ENCODE measurements around the gene EPB41L4A.
A peak's percentile ranks its signal among the peaks of the same experiment; 100 is the strongest.
"Not testable (repeated sequence)": the region's sequence is repeated elsewhere in the genome, so short reads cannot be mapped to it uniquely, and the experiment has no call there.

EPB41L4A gene

DNA sequence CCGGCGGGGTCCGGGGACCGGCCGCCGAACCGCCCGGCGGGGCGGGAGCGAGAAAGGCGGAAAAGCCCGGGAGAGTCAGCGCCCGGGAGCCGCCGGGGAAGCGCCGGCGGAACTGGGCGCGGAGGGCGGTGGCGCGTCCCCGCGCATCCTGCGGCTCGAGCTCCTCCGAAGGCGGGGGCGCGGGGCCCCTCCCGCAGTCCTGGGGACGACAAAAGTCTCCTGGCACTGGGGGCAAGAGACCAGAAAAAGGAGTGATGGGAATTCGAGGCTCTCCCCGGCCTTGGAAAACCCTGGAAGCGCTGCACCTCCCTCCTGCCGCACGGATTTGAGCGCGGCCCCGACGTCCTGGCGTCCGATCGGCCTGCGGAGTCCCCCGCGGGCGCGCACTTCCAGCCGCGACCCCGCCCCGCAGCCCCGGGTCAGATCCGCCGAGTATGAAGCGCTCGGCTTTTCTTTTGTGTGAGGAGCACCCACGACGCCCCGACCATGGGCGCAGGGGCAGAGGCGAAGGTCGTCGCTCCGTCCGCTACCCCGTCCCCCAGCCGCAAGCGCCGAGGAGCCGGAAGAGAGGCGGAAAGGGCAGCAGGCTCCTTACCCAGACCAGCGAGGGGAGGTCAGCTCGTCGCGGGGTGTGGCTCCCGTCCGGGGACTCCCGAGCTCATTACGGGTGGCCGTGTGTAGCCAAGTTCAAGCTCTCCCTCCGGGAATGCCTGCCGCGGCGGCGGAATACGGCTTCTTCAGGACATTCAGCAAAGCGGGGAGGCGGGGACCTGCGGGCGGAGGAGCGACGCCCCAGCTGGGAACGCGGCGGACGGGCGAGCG lies at the start of gene EPB41L4A:
Gene EPB41L4A (minus strand): TSS at position 114 of the 822 bp plus-strand sequence. CDS start 238 bp downstream, outside the sequence.
- peak within 1 kb of the TSS; percentile 89 for H3K4me3 ChIP-seq (ENCODE audit: low read length)
- TF ChIP-seq, protein P1, sequence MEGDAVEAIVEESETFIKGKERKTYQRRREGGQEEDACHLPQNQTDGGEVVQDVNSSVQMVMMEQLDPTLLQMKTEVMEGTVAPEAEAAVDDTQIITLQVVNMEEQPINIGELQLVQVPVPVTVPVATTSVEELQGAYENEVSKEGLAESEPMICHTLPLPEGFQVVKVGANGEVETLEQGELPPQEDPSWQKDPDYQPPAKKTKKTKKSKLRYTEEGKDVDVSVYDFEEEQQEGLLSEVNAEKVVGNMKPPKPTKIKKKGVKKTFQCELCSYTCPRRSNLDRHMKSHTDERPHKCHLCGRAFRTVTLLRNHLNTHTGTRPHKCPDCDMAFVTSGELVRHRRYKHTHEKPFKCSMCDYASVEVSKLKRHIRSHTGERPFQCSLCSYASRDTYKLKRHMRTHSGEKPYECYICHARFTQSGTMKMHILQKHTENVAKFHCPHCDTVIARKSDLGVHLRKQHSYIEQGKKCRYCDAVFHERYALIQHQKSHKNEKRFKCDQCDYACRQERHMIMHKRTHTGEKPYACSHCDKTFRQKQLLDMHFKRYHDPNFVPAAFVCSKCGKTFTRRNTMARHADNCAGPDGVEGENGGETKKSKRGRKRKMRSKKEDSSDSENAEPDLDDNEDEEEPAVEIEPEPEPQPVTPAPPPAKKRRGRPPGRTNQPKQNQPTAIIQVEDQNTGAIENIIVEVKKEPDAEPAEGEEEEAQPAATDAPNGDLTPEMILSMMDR (IDR thresholded peaks at IDR 0.05; ENCODE audit: insufficient read depth, low read depth, low read length, missing control alignments): no peak
- DNase-seq (ENCODE audit: low read depth): peak; percentile 70

DNA sequence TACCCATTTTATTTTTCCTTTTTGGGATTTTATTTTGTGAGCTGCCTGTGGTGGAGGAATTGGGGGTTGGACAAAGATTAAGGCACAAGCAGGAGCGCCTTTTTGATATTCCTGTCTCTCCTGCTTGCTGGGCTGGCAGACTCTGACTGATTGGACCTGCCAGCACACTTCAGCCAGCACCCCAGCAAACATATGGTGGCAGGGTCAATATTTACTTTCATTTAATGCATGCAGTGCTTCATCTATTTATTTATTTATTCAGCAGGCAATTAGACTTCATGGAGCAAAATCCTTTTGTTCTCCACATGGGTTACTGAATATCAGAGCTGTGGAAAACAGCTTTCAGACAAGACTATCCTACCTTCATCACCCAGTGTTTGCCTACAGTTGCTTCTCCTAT lies 48.4 kb upstream of the EPB41L4A start:
- no peak overlapping the region for H3K4me3 ChIP-seq (ENCODE audit: low read length)
- TF ChIP-seq, protein P1 (IDR thresholded peaks at IDR 0.05; ENCODE audit: insufficient read depth, low read depth, low read length, missing control alignments): no peak
- no peak for DNase-seq (ENCODE audit: low read depth)

DNA sequence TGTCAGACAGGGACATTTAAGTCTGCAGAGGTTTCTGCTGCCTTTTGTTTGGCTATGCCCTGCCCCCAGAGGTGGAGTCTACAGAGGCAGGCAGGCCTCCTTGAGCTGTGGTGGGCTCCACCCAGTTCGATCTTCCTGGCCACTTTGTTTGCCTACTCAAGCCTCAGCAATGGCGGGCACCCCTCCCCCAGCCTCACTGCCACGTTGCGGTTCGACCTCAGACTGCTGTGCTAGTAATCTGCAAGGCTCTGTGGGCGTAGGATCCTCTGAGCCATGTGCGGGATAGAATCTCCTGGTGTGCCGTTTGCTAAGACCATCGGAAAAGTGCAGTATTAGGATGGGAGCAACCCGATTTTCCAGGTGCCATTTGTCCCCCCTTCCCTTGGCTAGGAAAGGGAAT lies 47.2 kb upstream of the EPB41L4A start:
- not testable (repeated sequence) for H3K4me3 ChIP-seq (ENCODE audit: low read length); DNase-seq (ENCODE audit: low read depth)

DNA sequence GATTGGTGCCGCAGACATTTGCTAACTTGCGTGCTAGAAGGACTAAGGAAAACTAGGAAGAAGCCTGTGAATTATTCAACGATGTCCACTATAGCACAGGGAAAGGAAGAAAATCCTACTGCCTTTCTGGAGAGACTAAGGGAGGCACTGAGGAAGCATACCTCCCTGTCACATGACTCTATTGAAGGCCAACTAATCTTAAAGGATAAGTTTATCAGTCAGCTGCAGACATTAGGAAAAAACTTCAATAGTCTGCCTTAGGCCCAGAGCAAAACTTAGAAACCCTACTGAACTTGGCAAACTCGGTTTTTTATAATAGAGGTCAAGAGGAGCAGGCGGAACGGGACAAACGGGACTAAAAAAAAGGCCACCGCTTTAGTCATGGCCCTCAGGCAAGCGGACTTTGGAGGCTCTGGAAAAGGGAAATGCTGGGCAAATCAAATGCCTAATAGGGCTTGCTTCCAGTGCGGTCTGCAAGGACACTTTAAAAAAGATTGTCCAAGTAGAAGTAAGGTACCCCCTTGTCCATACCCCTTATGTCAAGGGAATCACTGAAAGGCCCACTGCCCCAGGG lies 28.2 kb upstream of the EPB41L4A start:
- not testable (repeated sequence) for DNase-seq (ENCODE audit: low read depth); H3K4me3 ChIP-seq (ENCODE audit: low read length)

DNA sequence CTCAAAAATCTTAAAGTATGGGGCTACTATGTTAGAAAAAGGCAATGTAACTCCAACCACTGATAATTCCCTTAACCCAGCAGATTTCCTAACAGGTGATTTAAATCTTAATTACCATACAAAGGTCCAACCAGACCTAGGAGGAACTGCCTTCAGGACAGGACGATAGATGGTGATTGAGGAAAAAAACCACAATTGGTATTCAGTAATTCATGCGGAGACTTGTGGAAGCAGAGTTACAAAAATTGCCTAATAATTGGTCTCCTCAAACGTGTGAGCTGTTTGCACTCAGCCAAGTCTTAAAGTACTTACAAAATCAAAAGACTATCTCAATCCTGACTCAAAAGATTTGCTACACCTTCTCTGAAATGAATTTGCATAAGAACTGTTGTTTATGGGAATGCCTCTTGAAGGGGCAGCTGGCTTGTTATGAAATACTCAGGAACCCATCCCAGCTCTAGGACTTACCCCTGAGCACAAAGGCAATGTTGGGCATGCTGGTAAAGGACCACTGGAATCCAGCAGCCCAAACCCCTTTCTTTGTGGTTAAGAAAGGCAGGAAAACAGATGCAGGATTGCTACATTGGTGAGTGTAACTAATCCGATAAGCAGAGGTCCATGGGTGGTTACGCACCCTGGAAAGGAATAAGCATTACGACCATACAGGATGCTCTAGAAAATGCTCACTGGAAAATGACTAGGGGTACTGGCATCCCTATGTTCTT lies 26.7 kb upstream of the EPB41L4A start:
- H3K4me3 ChIP-seq (ENCODE audit: low read length): no peak overlapping the region
- DNase-seq (ENCODE audit: low read depth): peak; percentile 64
- TF ChIP-seq, protein P1 (IDR thresholded peaks at IDR 0.05; ENCODE audit: insufficient read depth, low read depth, low read length, missing control alignments): no peak

- DNase-seq (ENCODE audit: low read depth); H3K4me3 ChIP-seq (ENCODE audit: low read length): not testable (repeated sequence)
Measured at GRCh38 chr5:112443932-112444331, 24.9 kb upstream of the EPB41L4A start.

DNA sequence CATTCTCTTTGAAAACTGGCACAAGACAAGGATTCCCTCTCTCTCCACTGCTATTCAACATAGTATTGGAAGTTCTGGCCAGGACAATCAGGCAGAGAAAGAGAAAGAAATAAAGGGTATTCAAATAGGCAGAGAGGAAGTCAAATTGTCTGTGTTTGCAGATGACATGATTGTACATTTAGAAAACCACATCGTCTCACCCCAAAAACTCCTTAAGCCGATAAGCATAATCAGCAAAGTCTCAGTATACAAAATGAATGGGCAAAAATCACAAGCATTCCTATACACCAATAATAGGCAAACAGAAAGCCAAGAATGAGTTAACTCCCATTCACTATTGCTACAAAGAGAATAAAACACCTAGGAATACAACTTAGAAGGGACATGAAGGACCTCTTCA lies 21.0 kb upstream of the EPB41L4A start:
- H3K4me3 ChIP-seq (ENCODE audit: low read length): no peak overlapping the region
- DNase-seq (ENCODE audit: low read depth): no peak
- TF ChIP-seq, protein P1 (IDR thresholded peaks at IDR 0.05; ENCODE audit: insufficient read depth, low read depth, low read length, missing control alignments): no peak

- no peak for DNase-seq (ENCODE audit: low read depth)
- no peak overlapping the region for H3K4me3 ChIP-seq (ENCODE audit: low read length)
- TF ChIP-seq, protein P1 (IDR thresholded peaks at IDR 0.05; ENCODE audit: insufficient read depth, low read depth, low read length, missing control alignments): no peak
Measured at GRCh38 chr5:112436144-112436543, 17.1 kb upstream of the EPB41L4A start.

Data from epithelial cell of esophagus (primary cell).